Adipose tissue (tissue), 3 donors: ENCODE results near the gene CLN6. TPM values are rescaled to one million over a fixed set of nuclear protein-coding genes. Genes with fewer than 3 reads are reported as not detected.
A peak's percentile ranks its signal among the peaks of the same experiment; 100 is the strongest.

ENCODE experiments used
- H3K27ac ChIP-seq: one replicate; pipeline ENCODE4 v1.5.1; 2013; ENCODE audit warnings: low read depth, low read length
- WGBS, 3 donors: extraction: QIAGEN DNeasy Blood & Tissue Kit; methylation state at CpG; one replicate each; pipeline ENCODE4 v1.1.7; 2013; 5-methylcytosine and 5-hydroxymethylcytosine counted together
- polyA plus RNA-seq, 3 donors: library from polyadenylated mRNA; stranded (reverse); fragments of 200-250 nt; gene quantifications; one replicate each; pipeline ENCODE4 v1.2.3, GENCODE V29; 2013
- donor health status: healthy with polysubstance abuse.
- donor health status: Bipolar disorder and iron deficiency.
- donor health status: healthy.

The CLN6 gene
- 10 to 100 TPM; 10.5 to 15.7 (median 15.0) TPM for polyA plus RNA-seq

DNA sequence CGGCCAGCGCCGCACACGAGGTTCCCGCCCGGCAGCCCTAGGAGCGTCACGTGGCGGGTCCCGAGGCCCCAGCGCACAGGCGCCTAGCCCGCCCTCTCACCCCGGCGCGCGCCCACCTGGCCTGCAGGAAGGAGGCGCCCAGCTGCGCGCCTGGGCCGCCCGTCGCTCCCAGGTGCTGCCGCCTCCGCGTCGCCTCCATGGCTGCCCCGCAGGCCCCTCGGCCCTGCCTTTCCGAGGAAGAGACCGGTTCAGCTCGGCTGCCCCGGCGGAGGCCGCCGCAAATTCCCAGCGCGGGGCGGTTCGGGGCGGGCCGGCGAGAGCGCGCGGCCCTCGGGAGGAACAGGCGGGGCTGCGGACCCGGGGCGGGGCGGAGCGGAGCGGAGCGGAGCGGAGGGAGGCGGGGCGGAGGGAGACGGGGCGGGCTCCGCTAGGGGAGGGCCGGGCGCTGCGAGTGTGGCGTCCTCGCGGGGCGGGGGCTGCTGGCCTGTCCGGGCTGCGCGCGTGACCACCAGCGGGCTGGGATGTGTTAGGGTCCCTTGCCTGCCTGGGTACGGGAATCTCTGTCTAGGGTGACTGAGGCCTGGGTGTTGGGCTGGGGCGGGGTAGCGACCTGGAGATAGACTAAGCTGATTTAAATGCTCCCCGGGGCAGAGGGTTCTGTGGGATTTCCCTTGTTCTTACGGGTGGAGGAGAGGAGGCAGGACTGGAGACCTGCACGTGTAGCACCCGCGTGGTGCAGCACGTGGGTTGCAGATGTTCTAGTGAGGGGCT lies at the start of gene CLN6:
CLN6 (minus strand) TSS at position 343 of the 771 bp plus-strand sequence; CDS start at position 199, 144 bp downstream.
- no peak within 1 kb of the TSS for H3K27ac ChIP-seq
- WGBS, 3 donors = 1% methylated on average over 63 to 78 of the region's 82 CpGs

DNA sequence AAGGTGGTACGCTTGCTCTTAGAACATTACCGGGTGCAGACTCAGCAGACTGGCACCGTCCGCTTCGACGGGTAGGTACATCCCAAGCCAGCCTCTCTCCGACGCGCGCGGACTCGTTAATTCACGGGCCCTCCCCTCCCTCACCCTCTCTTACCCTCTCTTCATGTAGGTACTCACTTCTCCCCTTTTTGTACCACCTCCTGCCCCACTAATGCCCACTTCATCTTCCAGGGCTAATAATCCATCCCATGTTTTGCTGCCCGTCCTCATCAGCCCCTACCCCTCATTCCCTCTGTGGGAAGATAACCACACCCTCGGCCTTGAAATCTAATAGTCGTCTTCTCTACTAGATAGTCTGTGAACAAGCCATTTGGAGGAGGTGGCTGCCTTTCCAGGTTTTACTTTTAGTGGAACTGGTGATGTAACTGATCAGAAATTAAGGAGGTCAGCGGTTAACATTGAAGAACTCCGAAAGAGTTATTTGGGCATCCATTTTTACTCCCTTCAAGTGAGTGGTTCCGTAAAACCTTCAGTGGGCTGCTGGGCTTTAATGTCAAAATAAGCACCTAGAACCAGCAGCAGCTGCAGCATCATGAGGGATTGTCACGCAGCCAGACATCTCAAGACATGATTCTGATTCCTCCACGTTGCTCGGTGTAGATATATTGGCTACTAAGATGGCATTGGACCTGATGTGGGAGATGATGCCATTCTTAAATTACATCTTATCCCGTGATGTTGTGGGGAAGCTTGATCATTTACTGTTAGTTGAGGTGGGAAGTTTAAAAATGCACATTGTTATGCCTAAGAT lies 49.3 kb upstream of the CLN6 start:
- 1 to 2% (median 2%) methylated on average over 23 of the region's 23 CpGs for WGBS, 3 donors
- peak overlapping the region; percentile 98 for H3K27ac ChIP-seq

DNA sequence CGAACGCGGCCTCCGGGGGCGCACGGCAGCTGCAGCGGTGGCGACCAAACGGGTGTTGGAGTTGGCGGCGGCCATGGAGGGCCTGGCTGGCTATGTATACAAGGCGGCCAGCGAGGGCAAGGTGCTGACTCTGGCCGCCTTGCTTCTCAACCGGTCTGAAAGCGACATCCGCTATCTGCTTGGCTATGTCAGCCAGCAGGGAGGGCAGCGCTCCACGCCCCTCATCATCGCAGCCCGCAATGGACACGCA lies 48.7 kb upstream of the CLN6 start:
- WGBS, 3 donors = 0 to 1% (median 1%) methylated on average over 21 to 22 of the region's 22 CpGs
- peak overlapping the region; percentile 98 for H3K27ac ChIP-seq

DNA sequence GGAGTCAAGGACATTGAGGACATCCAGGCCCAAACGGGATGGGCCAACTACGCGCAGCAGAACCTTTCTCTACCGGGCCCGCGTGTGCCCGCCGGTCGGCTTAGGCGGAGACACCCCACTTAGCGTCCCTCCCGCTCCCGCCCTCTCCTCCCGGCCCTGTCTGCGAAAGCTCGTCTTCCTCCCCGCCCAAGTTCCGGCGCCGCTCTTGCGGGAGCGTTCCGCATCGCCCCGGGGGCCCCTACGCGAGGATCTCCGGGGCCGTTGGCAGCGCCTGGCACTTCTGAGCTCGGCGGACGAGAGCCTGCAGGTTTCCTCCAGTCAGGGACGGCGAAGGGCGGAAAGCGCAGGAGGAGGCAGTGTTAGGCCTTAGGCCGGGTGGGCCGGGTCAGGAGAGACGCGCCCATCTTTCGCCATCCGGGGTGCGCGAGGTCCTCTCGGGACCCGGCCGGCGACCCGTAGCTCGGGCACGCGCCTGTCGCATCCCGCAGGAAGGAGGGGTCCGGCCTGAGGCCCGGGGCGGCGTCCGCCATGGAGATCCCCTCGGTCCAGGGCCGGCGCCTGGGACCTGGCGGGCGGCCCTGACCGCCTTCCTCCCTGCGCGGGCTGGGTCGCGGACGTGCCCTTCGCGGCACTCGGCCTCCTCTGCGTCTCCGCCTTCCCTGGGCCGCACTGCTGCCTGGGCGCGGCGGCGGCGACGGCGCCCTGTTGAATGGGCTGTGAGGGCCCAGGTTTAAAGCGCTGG lies 48.2 kb upstream of the CLN6 start, which contains the start of gene FEM1B:
FEM1B (plus strand) TSS at position 143 of the 742 bp plus-strand sequence. CDS start 673 bp downstream, outside the sequence.
- WGBS, 3 donors = 0% methylated on average over 78 to 85 of the region's 85 CpGs

DNA sequence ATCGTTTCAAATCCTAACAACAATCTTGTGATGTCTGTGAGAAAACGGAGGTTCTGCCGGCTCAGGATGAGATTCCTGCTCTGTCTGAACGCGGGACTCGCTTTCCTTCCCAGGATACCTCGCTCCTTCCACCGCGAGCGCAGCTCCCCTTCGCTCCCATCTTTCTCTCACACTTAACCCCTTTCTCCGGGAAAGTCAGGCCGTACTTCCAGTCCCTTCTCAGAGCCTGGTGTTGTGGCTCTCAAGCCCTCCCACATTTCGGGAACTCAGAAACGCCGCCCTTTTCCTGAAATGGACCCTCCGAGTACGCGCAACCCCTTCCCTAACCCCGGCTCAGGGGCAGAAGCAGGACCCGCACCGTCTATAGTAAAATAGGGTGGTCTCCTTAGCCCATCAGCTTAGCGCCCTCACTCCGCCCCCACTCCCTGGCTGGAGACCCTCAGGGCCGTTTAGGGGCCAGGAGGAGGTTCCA lies 47.6 kb upstream of the CLN6 start:
- peak overlapping the region; percentile 98 for H3K27ac ChIP-seq
- WGBS, 3 donors = 0 to 1% (median 1%) methylated on average over 25 of the region's 25 CpGs

More for the DNA sequence above, 48.2 kb upstream of the CLN6 start, which contains the start of gene FEM1B:
- H3K27ac ChIP-seq = peak within 1 kb of the TSS; percentile 98

DNA sequence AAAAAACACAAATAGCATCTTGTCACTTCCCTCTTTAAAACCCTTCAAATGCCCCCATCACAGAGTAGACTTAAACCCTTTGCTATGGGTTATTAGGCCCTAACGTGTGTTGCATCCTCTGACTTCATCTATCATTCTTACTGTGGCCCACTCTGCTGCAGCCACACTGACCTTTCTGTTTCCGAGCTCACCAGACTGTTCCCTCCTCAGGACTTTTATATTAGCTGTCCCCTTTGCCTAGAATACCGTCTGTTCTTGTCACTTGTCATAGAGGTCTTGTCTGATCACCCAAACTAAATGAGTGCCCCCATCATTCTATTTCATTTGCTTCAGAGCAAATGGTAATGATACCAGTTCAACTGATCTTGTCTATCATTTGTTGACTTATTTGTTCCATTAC lies 47.1 kb upstream of the CLN6 start:
- H3K27ac ChIP-seq = peak overlapping the region; percentile 98
- 33 to 49% (median 39%) methylated on average over 3 of the region's 3 CpGs for WGBS, 3 donors

DNA sequence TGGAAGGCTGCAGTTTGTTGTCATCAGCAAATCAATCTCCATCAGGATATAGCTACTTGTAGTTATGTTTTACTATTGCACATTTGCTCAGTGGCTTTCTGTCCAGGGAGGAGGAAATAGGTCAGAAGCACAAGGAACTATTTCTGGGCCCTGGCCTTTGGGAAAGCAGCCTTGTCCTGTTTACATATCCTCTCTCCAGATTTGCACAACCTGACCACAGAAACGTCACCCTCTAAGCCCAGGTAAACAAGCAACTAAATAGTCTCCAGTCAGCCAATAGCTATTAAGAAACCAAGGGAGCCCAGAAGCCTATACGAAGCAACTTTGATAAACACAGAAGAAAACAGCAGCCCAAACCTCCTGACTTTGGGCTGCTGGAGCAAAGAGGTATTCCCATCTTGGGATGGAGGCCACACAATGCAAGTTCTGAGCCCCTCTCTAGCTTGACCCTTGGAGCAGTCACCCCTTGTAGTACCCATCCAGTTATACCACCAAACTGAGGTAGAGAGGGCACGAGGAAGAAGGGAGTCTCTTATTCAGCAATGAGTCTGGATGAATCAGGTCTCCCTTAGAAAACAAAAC lies 45.7 kb upstream of the CLN6 start:
- 58 to 69% (median 66%) methylated on average over 3 of the region's 3 CpGs for WGBS, 3 donors
- H3K27ac ChIP-seq = no peak overlapping the region

DNA sequence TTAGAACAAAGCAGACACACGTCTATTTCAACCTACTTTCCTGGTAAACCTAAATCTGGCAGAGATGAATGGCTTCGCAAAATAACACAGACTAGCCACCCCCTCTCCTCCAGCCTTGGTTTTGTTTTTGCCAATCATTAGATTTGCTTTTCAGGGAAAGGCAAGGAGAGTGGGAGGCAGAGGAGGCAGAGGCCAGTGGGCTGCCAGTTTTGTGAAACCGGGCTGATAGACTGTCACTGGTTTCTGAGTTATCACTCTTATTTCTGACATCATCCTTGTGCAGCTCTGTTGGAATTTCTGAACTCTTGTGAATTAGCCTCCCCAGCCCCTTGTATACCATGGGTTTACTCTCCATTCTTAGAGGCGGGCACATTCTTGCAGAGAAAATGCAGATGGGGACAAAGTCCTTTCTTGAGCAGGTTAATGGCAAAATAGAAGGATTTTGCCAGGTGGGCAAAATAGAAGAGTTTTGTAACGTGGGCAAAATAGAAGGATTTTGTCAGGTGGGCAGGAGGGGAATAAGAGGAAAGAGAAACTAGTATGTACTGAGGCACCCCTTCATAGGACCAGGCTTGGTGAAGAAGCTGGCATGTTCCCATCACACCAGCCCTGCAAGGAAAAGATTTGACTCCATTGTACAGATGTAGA lies 44.8 kb upstream of the CLN6 start:
- 51 to 75% (median 68%) methylated on average over 5 of the region's 5 CpGs for WGBS, 3 donors

DNA sequence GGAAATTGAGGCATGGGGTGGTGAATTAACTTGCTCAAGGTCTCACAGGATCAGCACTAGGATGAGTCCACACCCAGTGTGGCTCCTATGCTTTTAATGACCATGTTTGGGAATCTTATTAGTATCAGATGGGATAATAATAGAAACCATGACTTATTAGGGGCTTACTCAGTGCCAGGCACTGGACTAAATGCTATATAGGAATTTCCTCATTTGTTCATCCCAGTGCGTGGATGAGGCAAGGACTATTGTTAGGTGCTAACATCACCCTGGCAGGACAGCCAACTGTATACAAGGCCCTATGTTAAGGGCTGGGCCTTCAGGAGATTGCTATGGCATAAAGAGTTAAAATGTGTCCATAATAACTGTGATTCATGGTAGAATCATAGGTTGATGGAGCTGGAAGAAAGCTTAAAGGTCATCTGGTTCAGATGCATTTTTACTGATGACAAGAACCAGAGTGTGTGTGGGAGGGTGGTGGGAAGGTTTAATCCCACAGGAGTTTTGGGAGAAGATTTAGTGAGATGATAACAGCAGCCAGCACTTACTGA lies 43.3 kb upstream of the CLN6 start:
- H3K27ac ChIP-seq = no peak overlapping the region
- WGBS, 3 donors = 83 to 93% (median 91%) methylated on average over 1 of the region's 1 CpG

More for the DNA sequence above, 44.8 kb upstream of the CLN6 start:
- no peak overlapping the region for H3K27ac ChIP-seq

DNA sequence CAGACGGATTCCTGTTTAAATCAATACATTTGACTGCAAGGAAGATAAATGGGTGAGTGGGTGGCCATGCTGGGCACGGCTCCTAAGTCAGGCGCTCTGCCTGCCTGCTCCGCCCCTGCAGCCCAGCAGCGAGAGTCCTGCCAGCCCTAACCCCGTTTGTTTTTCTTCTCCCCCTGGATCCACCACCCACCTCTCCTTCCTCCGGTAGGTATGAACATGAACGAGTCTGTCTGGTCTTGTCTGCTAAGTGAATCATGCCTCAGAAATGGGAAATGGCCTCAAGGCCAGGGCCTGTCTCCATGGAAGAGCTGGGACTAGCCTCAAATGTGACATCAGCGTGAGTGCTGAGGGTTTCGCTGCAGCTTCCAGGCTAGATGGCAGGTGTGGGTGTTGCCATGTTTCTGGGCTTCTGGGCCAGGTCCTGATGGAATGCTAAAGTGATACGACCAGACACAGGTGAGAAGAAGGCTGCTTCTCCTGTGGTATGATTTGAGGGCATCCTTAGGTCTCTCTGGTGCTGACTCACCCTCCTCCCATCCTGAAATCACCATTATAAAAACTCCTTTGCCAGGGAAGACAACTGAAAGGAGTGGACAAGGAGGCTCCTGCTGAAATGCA lies 42.4 kb upstream of the CLN6 start:
- H3K27ac ChIP-seq = no peak overlapping the region
- 25 to 69% (median 58%) methylated on average over 11 of the region's 11 CpGs for WGBS, 3 donors

DNA sequence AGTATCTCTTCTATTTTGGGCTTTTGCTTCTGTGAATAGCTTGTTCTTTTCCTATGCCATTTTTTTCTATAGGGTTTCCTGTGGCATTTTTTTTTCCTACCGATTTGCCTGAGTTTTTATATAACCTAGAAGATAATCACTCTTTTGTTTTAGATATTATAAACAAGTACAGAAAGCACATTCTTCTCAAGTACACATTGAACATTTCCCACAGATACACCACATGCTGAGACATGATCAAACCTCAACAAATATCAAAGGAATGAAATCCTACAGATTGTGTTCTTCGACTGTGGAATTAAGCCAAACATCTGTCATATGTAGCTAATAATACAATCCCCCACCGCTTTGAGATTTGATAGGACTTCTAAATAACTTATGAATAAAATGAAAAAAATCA lies 38.9 kb upstream of the CLN6 start:
- WGBS, 3 donors = 28 to 60% (median 54%) methylated on average over 3 of the region's 3 CpGs

DNA sequence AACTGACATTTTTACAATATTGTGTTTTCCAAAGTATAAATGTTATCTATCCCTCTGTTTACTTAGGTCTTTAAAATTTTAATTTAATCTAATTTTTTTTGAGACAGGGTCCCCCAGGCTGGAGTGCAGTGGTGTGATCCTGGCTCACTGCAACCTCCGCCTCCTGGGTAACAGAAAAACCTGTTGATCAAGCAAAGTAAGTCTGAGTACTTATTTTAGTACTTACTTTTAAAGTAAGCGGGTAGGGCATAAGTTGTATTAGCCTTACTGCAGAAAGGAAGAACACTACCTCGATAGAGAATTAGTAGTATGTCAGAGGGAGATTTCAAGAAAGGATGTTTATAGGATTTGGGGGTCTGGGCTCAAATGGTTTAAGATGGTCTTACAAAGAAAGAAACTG lies 36.1 kb upstream of the CLN6 start:
- 76 to 94% (median 88%) methylated on average over 3 of the region's 3 CpGs for WGBS, 3 donors
- H3K27ac ChIP-seq = no peak overlapping the region

More for the DNA sequence above, 38.9 kb upstream of the CLN6 start:
- no peak overlapping the region for H3K27ac ChIP-seq

DNA sequence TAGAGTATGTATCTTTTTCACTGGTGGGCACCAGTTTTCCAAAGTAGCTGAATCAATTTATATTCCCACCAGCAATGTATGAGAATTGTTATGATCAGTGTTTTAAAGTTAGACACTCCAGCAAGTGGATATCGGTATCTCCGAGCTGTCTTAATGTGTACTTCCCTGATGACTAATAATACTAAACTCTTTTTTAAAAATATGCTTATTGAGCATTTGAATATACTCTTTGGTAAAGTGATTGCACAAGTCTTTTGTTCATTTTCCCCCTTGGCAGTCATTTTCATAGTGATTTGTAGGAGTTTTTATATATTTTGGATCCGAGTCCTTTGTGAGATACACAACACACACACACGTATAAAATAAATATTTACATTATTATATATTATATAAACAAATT lies 35.6 kb upstream of the CLN6 start:
- H3K27ac ChIP-seq = no peak overlapping the region
- WGBS, 3 donors = 57 to 77% (median 71%) methylated on average over 4 of the region's 4 CpGs

DNA sequence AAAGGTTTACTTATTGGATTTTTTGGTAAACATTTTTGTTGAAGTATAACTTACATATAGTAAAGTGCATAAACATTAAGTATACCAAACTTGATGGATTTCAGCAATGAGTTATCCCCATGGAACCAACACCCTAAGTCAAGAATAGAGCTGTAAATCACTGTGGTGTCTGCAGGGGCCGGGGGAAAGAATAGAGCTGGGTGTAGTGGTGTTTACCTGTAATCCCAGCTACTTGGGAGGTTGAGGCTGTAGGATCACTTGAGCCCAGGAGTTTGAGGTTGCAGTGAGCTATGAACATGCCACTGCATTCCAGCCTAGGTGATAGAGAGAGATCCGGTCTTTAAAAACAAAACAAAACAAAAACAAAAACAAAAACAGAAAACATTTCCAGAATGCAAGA lies 34.8 kb upstream of the CLN6 start:
- 59 to 69% (median 68%) methylated on average over 2 of the region's 2 CpGs for WGBS, 3 donors
- H3K27ac ChIP-seq = no peak overlapping the region

DNA sequence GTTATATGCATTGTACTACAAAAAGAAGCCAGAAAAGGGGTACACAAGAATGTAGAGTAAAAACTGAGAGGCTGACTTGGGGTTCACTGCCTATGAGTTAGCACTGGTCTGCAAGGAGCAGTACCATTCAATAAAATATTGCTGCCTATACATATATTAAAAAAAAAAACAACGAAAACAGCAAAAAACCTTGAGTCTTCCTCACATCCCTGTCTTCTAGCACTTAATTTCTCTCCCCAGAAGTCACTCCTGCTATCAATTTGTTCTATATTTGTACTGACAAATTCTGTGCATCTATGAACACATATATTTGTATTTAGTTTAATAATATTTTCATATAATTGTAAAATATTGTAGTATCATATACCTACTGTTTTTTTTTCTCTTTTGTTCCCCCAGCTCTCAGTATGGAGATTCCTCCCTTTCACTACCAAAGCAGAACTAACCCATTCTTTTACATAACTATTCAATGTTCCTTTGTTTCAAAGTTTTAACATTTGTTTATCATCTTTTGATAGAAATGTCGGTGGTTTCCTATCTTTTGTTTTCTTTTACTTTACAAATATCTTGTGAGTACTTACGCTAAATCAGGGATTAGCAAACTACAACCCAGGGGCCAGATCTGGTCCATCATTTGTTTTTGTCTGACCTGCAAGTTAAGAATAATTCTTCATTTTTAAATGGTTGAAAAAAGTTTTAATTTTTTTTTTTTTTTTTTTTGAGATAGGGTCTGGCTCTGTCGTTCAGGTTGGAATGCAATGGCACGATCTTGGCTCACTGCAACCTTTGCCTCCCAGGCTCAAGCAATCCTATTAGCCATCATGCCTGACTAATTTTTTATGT lies 33.2 kb upstream of the CLN6 start:
- 61 to 78% (median 69%) methylated on average over 5 of the region's 5 CpGs for WGBS, 3 donors
- H3K27ac ChIP-seq = no peak overlapping the region

DNA sequence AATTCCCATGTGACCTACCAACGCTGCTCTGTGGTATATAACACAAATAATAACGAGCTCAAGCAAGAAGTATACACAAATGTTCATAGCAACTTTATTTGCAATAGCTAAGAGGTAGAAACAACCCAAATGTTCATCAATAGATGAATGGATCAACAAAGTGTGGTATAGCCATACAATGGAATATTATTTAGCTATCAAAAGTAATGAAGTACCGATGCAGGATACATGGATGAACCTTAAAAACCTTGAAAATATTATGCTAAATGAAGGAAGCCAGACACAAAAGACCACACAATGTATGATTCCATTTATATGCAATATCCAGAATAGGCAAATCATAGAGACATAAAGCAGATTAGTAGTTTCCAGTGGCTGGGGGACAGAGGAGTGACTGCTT lies 32.5 kb upstream of the CLN6 start:
- WGBS, 3 donors = 95 to 97% (median 96%) methylated on average over 3 of the region's 3 CpGs

DNA sequence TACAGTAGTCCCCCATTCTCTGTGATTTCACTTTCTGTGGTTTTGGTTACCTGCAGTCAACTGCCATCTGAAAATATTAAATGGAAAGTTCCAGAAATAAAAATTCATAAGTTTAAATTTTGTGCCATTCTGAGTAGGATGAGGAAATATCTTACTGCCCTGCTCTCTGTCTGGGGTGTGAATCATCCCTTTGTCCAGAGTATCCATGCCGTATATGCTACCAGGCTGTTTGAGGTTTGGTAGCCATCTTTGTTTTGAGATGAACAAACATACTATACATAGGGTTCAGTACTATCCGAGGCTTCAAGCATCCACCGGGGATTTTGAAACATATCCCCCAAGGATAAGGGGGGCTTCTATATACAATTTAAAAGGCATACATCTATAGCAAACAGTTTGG lies 31.7 kb upstream of the CLN6 start:
- H3K27ac ChIP-seq = no peak overlapping the region
- 88 to 95% (median 88%) methylated on average over 3 of the region's 3 CpGs for WGBS, 3 donors

More for the DNA sequence above, 32.5 kb upstream of the CLN6 start:
- no peak overlapping the region for H3K27ac ChIP-seq
